ENCODE results near the gene HS1BP3.

HS1BP3 gene

DNA sequence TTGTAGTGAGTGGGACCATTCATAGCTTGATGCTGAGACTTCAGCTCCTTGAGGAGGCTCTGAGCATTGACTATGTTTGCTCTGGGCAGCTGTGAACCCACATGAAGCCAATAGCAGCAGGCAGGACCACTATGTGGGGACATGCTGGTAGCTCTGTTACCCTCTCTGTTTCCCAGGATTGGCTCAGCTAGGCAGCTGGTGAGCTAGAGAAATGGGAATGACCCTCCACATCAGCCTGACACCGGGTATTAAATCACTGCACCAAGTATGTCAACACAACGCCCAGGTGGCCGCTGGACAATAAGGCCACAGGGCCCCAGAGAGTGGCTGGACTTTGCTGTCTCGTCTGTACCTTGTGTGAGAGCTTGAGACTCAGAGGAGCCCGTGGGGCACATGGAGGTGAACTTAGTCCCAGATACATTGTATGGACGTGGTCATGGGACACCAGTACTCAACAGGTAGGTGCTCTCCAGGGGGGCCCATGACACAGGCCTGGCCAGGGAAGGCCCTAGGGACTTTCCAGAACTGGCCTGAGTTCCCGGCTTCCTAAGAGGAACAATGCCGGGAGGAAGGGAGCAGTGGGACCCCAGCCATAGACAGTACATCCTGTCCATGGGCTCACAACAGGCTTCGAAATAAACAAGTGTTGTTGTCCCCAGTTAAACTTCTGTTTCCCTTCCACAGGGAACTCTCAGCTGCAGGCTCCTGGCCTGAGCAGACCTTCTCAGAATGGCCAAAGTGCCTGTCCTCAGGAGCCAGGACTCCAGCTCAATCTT, 35.2 kb downstream of the HS1BP3 start:
- TF ChIP-seq CTCF (IDR thresholded peaks at IDR 0.05; ENCODE audit: borderline replicate concordance, insufficient read depth, low read depth, low read length) = no peak
- no peak overlapping the region for H3K4me3 ChIP-seq (ENCODE audit: low read depth, low read length)

GRCh38 chr2:20615068-20615465, 35.8 kb downstream of the HS1BP3 start:
- no peak overlapping the region for H3K4me3 ChIP-seq (ENCODE audit: low read depth, low read length)
- no peak for TF ChIP-seq CTCF (IDR thresholded peaks at IDR 0.05; ENCODE audit: borderline replicate concordance, insufficient read depth, low read depth, low read length)

GRCh38 chr2:20614201-20615067, 36.5 kb downstream of the HS1BP3 start:
- no peak for TF ChIP-seq CTCF (IDR thresholded peaks at IDR 0.05; ENCODE audit: borderline replicate concordance, insufficient read depth, low read depth, low read length)
- no peak overlapping the region for H3K4me3 ChIP-seq (ENCODE audit: low read depth, low read length)

- H3K4me3 ChIP-seq (ENCODE audit: low read depth, low read length) = no peak overlapping the region
- no peak for TF ChIP-seq CTCF (IDR thresholded peaks at IDR 0.05; ENCODE audit: borderline replicate concordance, insufficient read depth, low read depth, low read length)
Measured at GRCh38 chr2:20612925-20613916, 37.7 kb downstream of the HS1BP3 start.

DNA sequence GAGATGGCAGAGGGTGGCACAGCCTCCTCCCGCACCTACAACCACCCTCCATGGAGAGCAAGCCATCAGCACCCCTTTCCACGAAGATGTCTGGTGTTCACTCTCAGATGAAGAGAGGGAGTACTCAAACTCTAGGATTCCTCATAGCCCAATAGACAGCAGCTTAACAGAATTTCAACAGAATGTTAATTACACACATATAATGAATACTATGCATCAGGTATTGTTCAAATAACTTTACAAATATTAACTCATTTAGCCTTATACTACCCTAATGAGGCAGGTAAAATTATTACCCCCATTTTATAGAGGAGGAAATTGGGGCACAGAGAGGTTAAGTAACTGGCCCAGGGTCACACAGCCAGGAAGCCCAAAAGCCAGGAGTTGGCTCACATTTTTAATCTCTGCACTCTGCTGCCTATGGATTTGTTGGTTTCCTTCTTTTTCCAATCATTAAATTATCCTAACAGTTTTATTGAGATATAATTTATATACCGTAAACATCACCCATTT, 39.0 kb downstream of the HS1BP3 start:
- H3K4me3 ChIP-seq (ENCODE audit: low read depth, low read length) = no peak overlapping the region
- TF ChIP-seq CTCF (IDR thresholded peaks at IDR 0.05; ENCODE audit: borderline replicate concordance, insufficient read depth, low read depth, low read length) = no peak

DNA sequence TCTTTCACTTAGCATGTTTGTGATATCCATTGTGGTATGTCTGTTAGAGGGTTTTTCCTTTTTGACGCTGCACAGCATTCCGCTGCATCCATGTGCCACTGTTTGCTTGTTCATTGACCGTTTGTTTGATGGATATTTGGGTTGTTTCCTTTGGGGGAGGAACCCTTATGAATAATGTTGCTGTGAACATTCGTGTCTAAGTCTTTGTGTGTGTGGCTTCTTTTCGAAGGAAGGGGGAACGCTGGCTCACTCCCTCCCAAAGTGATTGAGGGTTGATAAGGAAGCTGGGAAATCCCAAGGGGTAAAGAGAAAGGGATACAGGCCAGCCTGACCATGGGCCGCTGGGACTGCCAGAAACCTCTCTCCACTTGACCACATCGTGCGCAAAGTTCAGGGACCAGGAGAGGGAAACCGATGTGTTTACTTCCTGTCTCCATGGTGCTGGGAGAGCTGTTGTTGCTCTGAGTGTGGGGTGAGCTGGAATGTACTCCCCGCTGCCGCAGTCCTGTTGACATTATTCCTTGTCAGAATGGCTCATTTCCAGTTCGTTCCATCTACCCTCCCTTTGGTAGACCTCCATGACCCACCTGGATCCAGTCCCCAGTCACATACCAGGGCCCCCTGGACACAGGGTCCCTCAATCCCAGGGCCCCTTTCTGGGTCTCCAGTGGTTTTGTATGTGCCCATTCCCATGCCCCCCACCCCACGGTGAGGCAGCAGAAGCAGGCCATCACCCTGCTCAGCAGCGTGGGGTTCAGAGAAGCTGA, 39.6 kb downstream of the HS1BP3 start:
- no peak overlapping the region for H3K4me3 ChIP-seq (ENCODE audit: low read depth, low read length)
- no peak for TF ChIP-seq CTCF (IDR thresholded peaks at IDR 0.05; ENCODE audit: borderline replicate concordance, insufficient read depth, low read depth, low read length)
